Right hindlimb (tissue), 1 donor: ENCODE measurements around the gene PPP1R15A.
"Not testable (repeated sequence)": the region's sequence is repeated elsewhere in the genome, so short reads cannot be mapped to it uniquely, and the experiment has no call there.

ENCODE experiments used
- DNase-seq: peaks from one replicate; pipeline ENCODE4 v3.0.0-alpha.2; 2018

Gene PPP1R15A

GRCh38 chr19:48859711-48860572 lies 12.3 kb upstream of the PPP1R15A start:
- peak; percentile 29 for DNase-seq

- DNase-seq, result no peak
Observed at GRCh38 chr19:48861313-48861712, 10.9 kb upstream of the PPP1R15A start.

- DNase-seq, result no peak
Observed at GRCh38 chr19:48862827-48863226, 9.4 kb upstream of the PPP1R15A start.

DNA sequence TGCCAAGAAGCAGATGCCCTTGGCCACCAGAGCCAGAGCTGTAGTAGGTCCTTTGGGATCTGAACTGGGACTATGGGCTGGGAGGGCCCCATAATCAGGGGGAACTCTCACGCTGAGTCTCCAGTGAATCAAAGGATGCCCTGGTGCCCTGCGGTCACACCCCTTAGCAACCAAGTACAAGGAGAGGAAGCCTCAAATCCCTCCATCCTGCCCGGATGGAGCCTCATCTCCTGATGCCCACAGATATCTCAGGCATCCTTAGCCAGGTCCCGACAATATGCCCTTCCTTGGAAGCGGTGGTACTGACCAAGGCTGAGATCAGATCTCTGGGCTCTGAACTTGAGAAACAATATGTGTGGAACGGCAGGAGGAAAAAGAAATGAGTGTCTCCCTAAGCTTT lies 5.5 kb upstream of the PPP1R15A start:
- DNase-seq, result no peak

- DNase-seq, result peak; percentile 77
Observed at GRCh38 chr19:48867123-48867745, 5.0 kb upstream of the PPP1R15A start.

DNA sequence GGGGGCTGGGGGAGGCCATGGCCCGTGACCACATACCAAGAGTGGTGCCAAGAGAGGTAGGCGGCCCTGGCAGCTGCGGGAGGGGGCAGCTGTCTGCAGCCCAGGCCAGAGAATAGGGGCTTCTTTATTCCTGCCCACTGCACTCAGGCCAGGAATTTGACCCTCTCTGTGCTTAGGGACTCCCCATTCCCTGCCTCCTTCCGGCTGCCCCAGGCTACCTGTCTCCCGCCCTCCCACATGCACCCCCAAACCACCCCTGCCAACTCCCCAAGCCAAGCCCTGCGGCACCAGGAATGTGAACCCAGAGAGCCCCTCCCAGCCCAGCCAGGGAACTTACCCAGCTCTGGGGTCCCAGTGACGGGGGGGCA lies 4.5 kb upstream of the PPP1R15A start:
- DNase-seq, result peak; percentile 59

GRCh38 chr19:48868114-48868886 lies 3.9 kb upstream of the PPP1R15A start, which contains the start of gene PLEKHA4:
Gene PLEKHA4, minus strand, starts transcription at chr19:48868617. Its CDS starts 997 bp downstream, at chr19:48867620.
- peak; percentile 91 for DNase-seq

GRCh38 chr19:48870048-48870447 lies 2.2 kb upstream of the PPP1R15A start:
- DNase-seq, result no peak

DNA sequence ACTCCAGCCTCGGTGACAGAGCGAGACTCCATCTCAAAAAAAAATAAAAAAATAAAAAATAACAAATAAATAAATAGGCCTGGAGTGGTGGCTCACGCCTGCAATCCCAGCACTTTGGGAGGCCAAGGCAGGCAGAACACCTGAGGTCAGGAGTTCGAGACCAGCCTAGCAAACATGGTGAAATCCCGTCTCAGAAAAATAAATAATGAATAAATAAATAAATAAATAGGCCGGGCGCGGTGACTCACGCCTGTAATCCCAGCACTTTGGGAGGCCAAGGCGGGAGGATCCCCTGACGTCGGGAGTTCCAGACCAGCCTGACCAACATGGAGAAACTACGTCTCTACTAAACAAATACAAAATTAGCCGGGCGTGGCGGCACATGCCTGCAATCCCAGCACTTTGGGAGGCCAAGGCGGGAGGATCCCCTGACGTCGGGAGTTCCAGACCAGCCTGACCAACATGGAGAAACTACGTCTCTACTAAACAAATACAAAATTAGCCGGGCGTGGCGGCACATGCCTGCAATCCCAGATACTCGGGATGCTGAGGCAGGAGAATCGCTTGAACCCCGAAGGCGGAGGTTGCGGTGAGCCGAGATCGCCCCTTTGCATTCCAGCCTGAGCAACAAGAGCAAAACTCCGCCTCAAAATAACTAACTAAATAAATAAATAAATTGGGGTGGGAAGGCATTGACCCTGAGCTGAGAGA lies 595 bp upstream of the PPP1R15A start:
- not testable (repeated sequence) for DNase-seq

GRCh38 chr19:48872884-48873475 lies 759 bp downstream of the PPP1R15A start:
- peak; percentile 87 for DNase-seq

- DNase-seq, result no peak
Observed at GRCh38 chr19:48873476-48874302, 1.5 kb downstream of the PPP1R15A start.

DNA sequence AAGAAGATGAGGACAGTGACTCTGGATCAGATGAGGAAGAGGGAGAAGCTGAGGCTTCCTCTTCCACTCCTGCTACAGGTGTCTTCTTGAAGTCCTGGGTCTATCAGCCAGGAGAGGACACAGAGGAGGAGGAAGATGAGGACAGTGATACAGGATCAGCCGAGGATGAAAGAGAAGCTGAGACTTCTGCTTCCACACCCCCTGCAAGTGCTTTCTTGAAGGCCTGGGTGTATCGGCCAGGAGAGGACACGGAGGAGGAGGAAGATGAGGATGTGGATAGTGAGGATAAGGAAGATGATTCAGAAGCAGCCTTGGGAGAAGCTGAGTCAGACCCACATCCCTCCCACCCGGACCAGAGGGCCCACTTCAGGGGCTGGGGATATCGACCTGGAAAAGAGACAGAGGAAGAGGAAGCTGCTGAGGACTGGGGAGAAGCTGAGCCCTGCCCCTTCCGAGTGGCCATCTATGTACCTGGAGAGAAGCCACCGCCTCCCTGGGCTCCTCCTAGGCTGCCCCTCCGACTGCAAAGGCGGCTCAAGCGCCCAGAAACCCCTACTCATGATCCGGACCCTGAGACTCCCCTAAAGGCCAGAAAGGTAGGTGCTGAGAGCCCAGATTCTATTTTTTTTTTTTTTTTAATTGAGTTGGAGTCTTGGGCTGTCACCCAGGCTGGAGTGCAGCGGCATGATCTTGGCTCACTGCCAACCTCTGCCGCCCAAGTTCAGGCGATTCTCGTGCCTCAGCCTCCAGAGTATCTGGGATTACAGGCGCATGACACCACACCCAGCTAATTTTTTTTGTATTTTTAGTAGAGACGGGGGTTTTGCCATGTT lies 2.3 kb downstream of the PPP1R15A start:
- peak; percentile 34 for DNase-seq

GRCh38 chr19:48876043-48876981 lies 4.1 kb downstream of the PPP1R15A start:
- not testable (repeated sequence) for DNase-seq

- DNase-seq, result no peak
Observed at GRCh38 chr19:48877855-48878195, 5.6 kb downstream of the PPP1R15A start.

DNA sequence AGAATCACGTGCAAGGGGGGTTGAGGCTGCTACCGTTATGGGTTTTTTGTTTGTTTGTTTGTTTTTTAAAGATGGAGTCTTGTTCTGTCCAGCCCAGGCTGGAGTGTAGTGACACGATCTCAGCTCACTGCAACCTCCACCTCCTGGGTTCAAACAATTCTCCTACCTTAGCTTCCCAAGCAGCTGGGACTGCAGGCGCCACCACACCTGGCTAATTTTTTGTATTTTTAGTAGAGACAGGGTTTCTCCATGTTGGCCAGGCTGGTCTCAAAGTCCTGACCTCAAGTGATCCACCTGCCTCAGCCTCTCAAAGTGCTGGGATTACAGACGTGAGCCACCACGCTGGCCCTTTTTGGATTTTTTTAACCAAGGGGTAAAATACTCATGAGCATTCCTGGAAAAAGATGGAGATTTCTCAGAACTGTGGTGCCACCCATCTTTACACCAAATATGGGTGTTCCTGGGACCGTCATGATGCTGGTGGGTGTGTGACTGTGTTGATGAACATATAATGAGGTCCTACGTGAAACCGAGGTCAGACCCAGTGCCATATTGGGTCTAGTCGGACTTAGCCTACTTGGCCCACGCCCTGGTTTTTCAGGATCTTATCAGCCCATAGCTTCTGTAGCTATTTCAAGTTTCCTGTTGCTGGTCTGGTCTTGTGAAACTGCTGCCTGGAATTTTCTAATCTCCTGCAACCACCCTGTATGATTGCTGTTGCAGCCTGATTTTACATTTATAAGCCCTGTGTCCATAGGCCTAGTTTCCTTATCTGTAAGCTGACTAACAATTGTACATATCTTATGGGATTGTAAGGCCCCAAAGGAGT lies 6.2 kb downstream of the PPP1R15A start:
- no peak for DNase-seq

GRCh38 chr19:48879025-48879637 lies 6.9 kb downstream of the PPP1R15A start:
- no peak for DNase-seq

- not testable (repeated sequence) for DNase-seq
Observed at GRCh38 chr19:48879696-48880095, 7.5 kb downstream of the PPP1R15A start.
